Measurements from ENCODE around the gene ARSK. TPM values are rescaled to one million over a fixed set of nuclear protein-coding genes. Genes with fewer than 3 reads are reported as not detected.

Gene ARSK
- total RNA-seq, 2 experiments from 2014 or later = 4.5 to 4.6 TPM

- ChIA-PET CTCF (no interaction called here), POLR2A (no interaction called here)
- Mint-ChIP-seq H3K4me1 (ENCODE audit: low read depth) (peaks cover 2% of the 10 kb centered on the region), H3K27me3 (no peaks in the 10 kb centered on the region), H3K27ac (no peak overlapping the region), H3K9me3 (no peaks in the 10 kb centered on the region), H3K36me3 (peaks cover 42% of the 10 kb centered on the region), H3K4me3 (no peak overlapping the region)
- DNase-seq = no peak
- intact Hi-C loops (cut with micrococcal nuclease) = no loop called here
Measured at GRCh38 chr5:95572016-95572415, 17.1 kb downstream of the ARSK start.

DNA sequence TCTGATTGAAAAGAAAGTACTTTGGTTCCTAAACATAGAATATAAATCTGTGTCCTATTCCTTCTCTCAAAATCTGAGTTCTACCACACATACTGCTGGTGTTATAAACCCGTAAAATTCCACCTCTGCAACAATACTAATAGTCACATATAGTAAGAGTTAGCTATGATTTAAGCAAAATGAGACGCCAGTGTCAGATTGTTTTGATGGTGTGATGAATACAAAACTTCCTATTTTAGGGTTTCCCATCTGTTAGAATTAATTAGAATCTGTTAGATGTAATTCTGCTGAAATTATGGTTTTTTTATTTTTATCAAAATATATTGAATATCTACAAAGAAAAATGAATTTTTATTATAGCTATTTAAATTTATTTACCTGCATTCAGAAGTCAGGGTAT is 26.7 kb downstream of the ARSK start:
- Mint-ChIP-seq H3K4me3 (no peak overlapping the region), H3K27ac (no peak overlapping the region), H3K27me3 (no peaks in the 10 kb centered on the region), H3K4me1 (ENCODE audit: low read depth) (no peaks in the 10 kb centered on the region), H3K9me3 (no peaks in the 10 kb centered on the region), H3K36me3 (peaks cover 11% of the 10 kb centered on the region)
- DNase-seq = no peak
- ChIA-PET POLR2A (no interaction called here), CTCF (interaction anchor here (0.9 to 1.1 kb wide), 3 partner anchors 14 to 83 kb away, joined by 3 to 4 read pairs (median 3); no protein-coding TSS in a partner anchor)
- intact Hi-C loops (cut with micrococcal nuclease) = no loop called here

GRCh38 chr5:95583992-95584391 is 29.1 kb downstream of the ARSK start:
- ChIA-PET POLR2A (no interaction called here), CTCF (no interaction called here)

DNA sequence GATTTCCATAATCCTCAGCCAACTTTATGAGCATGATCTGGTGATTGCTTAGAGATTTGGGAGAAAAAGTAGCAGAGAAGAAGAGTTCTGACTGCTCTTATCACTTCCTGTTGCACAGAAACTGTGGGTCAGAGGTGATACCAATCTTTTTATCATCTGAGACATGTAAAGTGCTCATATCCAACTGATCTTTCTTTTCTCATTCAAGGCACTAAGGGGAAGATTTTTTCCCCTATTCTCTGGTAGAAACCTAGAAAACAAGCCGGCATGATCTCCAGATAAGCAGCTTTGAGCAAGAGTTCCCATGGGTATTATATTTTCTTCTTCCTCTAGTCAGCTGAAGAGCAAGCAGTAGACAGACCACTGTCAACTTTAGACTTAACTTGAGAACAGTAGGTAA is 36.0 kb downstream of the ARSK start:
- no peak for DNase-seq
- no peaks in the 10 kb centered on the region for H3K36me3 Mint-ChIP-seq
- no peaks in the 10 kb centered on the region for H3K27me3 Mint-ChIP-seq
- peak overlapping the region; percentile 46 for H3K27ac Mint-ChIP-seq
- intact Hi-C loops (cut with micrococcal nuclease) = loop anchor here (1.0 to 10.0 kb wide), 8 partner anchors 24 to 798 kb away; partner anchors contain the start of genes ARSK and RFESD
- H3K9me3 Mint-ChIP-seq = no peaks in the 10 kb centered on the region
- ChIA-PET POLR2A (no interaction called here), CTCF (no interaction called here)
- no peak overlapping the region for H3K4me3 Mint-ChIP-seq
- H3K4me1 Mint-ChIP-seq (ENCODE audit: low read depth) = peaks cover 30% of the 10 kb centered on the region

More at GRCh38 chr5:95583992-95584391, 29.1 kb downstream of the ARSK start:
- no peaks in the 10 kb centered on the region for H3K9me3 Mint-ChIP-seq
- H3K4me1 Mint-ChIP-seq (ENCODE audit: low read depth) = no peaks in the 10 kb centered on the region
- peaks cover 10% of the 10 kb centered on the region for H3K36me3 Mint-ChIP-seq
- intact Hi-C loops (cut with micrococcal nuclease) = no loop called here
- no peaks in the 10 kb centered on the region for H3K27me3 Mint-ChIP-seq
- no peak overlapping the region for H3K4me3 Mint-ChIP-seq
- no peak for DNase-seq
- no peak overlapping the region for H3K27ac Mint-ChIP-seq

DNA sequence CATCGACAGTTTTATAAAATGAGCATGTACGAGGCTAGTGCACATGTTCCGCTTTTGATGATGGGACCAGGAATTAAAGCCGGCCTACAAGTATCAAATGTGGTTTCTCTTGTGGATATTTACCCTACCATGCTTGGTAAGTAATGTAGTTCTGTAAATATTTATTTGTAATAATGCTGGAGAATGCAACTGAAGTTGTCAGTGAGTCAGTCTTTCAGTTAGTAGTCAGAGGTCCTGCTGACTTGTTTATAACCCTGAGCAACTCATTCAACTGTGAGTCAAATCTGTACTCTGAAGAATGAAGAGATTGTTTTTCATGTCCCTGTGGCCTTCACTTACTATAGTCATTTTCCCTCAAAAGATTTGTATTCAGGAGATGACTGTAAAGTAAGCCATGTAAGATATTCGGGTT is 36.6 kb downstream of the ARSK start:
- H3K4me1 Mint-ChIP-seq (ENCODE audit: low read depth) = peaks cover 30% of the 10 kb centered on the region
- no peaks in the 10 kb centered on the region for H3K9me3 Mint-ChIP-seq
- no peaks in the 10 kb centered on the region for H3K27me3 Mint-ChIP-seq
- POLR2A ChIA-PET = no interaction called here
- no peak overlapping the region for H3K4me3 Mint-ChIP-seq
- intact Hi-C loops (cut with micrococcal nuclease) = loop anchor here (1.0 to 10.0 kb wide), 8 partner anchors 24 to 798 kb away; partner anchors contain the start of genes ARSK and RFESD
- H3K36me3 Mint-ChIP-seq = no peaks in the 10 kb centered on the region
- CTCF ChIA-PET = no interaction called here
- DNase-seq = no peak
- H3K27ac Mint-ChIP-seq = no peak overlapping the region

DNA sequence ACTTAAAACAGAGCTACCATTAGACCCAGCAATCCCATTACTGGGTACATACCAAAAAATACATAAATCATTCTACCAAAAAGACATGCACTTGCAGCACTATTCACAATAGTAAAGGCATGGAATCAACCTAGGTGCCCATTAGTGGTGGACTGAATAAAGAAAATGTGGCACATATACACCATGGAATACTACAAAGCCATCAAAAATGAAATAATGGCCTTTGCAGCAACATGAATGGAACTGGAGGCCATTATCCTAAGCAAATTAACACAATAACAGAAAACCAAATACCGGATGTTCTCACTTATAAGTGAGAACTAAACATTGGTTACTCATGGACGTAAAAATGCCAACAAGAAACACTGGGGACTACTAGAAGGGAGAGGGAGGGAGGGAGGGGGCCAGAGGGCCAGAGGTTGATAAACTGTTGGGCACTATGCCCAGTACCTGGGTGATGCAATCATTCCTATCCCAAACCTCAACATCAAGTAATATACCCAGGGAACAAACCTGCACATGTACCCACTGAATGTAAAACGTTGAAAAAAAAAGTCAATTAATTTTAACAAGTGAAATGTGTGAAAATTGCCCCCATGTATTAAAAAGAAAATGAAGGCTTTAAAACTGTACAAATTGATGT is 40.5 kb downstream of the ARSK start:
- CTCF ChIA-PET = no interaction called here
- no peaks in the 10 kb centered on the region for H3K9me3 Mint-ChIP-seq

GRCh38 chr5:95599252-95599651 is 44.4 kb downstream of the ARSK start:
- Mint-ChIP-seq H3K36me3 (peaks cover 8% of the 10 kb centered on the region), H3K27me3 (no peaks in the 10 kb centered on the region), H3K4me1 (ENCODE audit: low read depth) (no peaks in the 10 kb centered on the region), H3K9me3 (no peaks in the 10 kb centered on the region), H3K4me3 (no peak overlapping the region), H3K27ac (no peak overlapping the region)
- POLR2A ChIA-PET = no interaction called here
- CTCF ChIA-PET = no interaction called here
- no peak for DNase-seq
- intact Hi-C loops (cut with micrococcal nuclease) = loop anchor here (10.0 kb wide), 1 partner anchor 516 kb away; no protein-coding TSS in a partner anchor

More for the DNA sequence above, 40.5 kb downstream of the ARSK start:
- Mint-ChIP-seq H3K27me3 (no peaks in the 10 kb centered on the region), H3K27ac (no peak overlapping the region), H3K36me3 (no peaks in the 10 kb centered on the region), H3K4me3 (no peak overlapping the region), H3K4me1 (ENCODE audit: low read depth) (peaks cover 24% of the 10 kb centered on the region)
- POLR2A ChIA-PET = no interaction called here
- no peak for DNase-seq
- intact Hi-C loops (cut with micrococcal nuclease) = loop anchor here (10.0 kb wide), 1 partner anchor 519 kb away; no protein-coding TSS in a partner anchor

DNA sequence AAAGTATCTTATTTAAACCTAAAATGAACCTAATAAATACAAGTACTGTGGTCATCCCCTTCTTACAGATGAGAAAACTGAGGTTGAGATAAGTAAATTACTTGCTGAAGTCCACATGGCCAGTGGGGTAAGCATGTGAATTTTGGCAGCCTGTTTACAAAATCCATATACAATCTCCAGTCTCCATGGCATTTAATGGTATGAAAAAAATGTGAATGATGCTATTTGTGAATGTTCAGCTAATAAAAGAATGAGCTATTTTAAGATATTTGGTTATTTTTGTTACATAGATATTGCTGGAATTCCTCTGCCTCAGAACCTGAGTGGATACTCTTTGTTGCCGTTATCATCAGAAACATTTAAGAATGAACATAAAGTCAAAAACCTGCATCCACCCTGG is 45.7 kb downstream of the ARSK start:
- Mint-ChIP-seq H3K4me3 (no peak overlapping the region), H3K4me1 (ENCODE audit: low read depth) (no peaks in the 10 kb centered on the region), H3K36me3 (peaks cover 8% of the 10 kb centered on the region), H3K9me3 (no peaks in the 10 kb centered on the region), H3K27me3 (no peaks in the 10 kb centered on the region), H3K27ac (no peak overlapping the region)
- CTCF ChIA-PET = no interaction called here
- POLR2A ChIA-PET = no interaction called here
- intact Hi-C loops (cut with micrococcal nuclease) = no loop called here
- no peak for DNase-seq

- intact Hi-C loops (cut with micrococcal nuclease) = no loop called here
- peaks cover 8% of the 10 kb centered on the region for H3K36me3 Mint-ChIP-seq
- ChIA-PET CTCF (interaction anchor here (0.6 kb wide), 1 partner anchor 9 kb away, joined by 3 read pairs; no protein-coding TSS in a partner anchor), POLR2A (no interaction called here)
- H3K27me3 Mint-ChIP-seq = no peaks in the 10 kb centered on the region
- H3K4me1 Mint-ChIP-seq (ENCODE audit: low read depth) = no peaks in the 10 kb centered on the region
- H3K27ac Mint-ChIP-seq = no peak overlapping the region
- no peak overlapping the region for H3K4me3 Mint-ChIP-seq
- no peak for DNase-seq
- H3K9me3 Mint-ChIP-seq = no peaks in the 10 kb centered on the region
Measured at GRCh38 chr5:95605786-95606185, 50.9 kb downstream of the ARSK start.

DNA sequence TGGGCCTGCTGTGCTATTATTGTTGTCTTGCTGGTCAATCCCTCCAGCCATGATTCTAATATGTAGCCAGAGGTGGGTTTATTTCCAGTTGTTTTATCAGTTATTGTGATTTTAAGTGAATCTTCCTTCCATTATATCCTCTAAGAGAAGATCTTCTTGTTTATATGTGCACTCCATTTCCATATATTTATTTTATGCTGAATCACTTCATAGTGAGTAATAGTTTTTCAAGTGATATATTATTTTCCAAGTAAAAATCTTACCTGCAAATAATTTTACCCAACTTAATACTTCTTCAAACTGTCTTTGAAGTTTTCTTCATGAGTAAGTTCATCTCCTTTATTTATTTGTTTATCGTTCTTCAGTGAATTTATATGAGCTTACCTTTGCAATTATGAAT is 51.5 kb downstream of the ARSK start:
- POLR2A ChIA-PET = no interaction called here
- intact Hi-C loops (cut with micrococcal nuclease) = no loop called here
- H3K9me3 Mint-ChIP-seq = no peaks in the 10 kb centered on the region
- CTCF ChIA-PET = no interaction called here
- no peaks in the 10 kb centered on the region for H3K27me3 Mint-ChIP-seq
- H3K36me3 Mint-ChIP-seq = peaks cover 6% of the 10 kb centered on the region
- no peak overlapping the region for H3K4me3 Mint-ChIP-seq
- no peak for DNase-seq
- no peak overlapping the region for H3K27ac Mint-ChIP-seq
- no peaks in the 10 kb centered on the region for H3K4me1 Mint-ChIP-seq (ENCODE audit: low read depth)

GRCh38 chr5:95609711-95610110 is 54.8 kb downstream of the ARSK start:
- Mint-ChIP-seq H3K27ac (no peak overlapping the region), H3K4me3 (no peak overlapping the region), H3K36me3 (peaks cover 13% of the 10 kb centered on the region), H3K27me3 (no peaks in the 10 kb centered on the region), H3K9me3 (peaks cover 13% of the 10 kb centered on the region), H3K4me1 (ENCODE audit: low read depth) (peaks cover 9% of the 10 kb centered on the region)
- ChIA-PET CTCF (no interaction called here), POLR2A (no interaction called here)
- intact Hi-C loops (cut with micrococcal nuclease) = no loop called here
- DNase-seq = no peak

- CTCF ChIA-PET = interaction anchor here (0.7 kb wide), 1 partner anchor 258 kb away, joined by 3 read pairs; no protein-coding TSS in a partner anchor
- POLR2A ChIA-PET = interaction anchor here (0.5 kb wide), 1 partner anchor 106 kb away, joined by 3 read pairs; no protein-coding TSS in a partner anchor
- Mint-ChIP-seq H3K36me3 (peaks cover 15% of the 10 kb centered on the region), H3K9me3 (peaks cover 13% of the 10 kb centered on the region), H3K4me3 (no peak overlapping the region), H3K27me3 (no peaks in the 10 kb centered on the region), H3K4me1 (ENCODE audit: low read depth) (peaks cover 17% of the 10 kb centered on the region), H3K27ac (no peak overlapping the region)
- no peak for DNase-seq
- intact Hi-C loops (cut with micrococcal nuclease) = no loop called here
Measured at GRCh38 chr5:95610546-95610945, 55.6 kb downstream of the ARSK start.

DNA sequence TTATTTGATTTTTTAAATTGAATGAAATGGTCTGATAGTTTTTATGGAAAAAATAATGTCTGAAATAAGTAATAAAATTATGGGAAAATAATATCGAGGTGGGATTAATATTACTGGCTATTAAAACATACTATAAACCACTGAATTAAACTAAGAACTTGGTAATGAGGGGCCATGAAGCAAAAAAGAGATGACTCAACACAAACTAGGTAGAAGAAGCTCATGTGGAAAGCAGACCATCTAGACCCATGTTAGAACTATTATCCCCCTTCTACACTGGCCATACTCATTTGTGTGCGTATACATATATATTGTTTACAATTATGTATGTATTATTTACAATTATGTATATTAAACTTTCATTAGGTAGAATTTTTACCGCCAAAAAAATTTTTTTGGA is 56.5 kb downstream of the ARSK start:
- no peak for DNase-seq
- H3K4me3 Mint-ChIP-seq = no peak overlapping the region
- ChIA-PET POLR2A (no interaction called here), CTCF (interaction anchor here (0.9 kb wide), 1 partner anchor 170 kb away, joined by 3 read pairs; no protein-coding TSS in a partner anchor)
- H3K36me3 Mint-ChIP-seq = peaks cover 15% of the 10 kb centered on the region
- peaks cover 19% of the 10 kb centered on the region for H3K4me1 Mint-ChIP-seq (ENCODE audit: low read depth)
- intact Hi-C loops (cut with micrococcal nuclease) = no loop called here
- no peaks in the 10 kb centered on the region for H3K27me3 Mint-ChIP-seq
- H3K27ac Mint-ChIP-seq = no peak overlapping the region
- H3K9me3 Mint-ChIP-seq = peaks cover 13% of the 10 kb centered on the region

Data from activated CD4-positive, alpha-beta memory T cell treated with anti-CD3 and anti-CD28 coated beads for 36 hours (primary cell).